ENCODE results near the gene ASXL1. TPM values are rescaled to one million over a fixed set of nuclear protein-coding genes. Genes with fewer than 3 reads are reported as not detected.

Gene ASXL1
- total RNA-seq, 1 experiment from 2014 or later: 69.9 TPM

DNA sequence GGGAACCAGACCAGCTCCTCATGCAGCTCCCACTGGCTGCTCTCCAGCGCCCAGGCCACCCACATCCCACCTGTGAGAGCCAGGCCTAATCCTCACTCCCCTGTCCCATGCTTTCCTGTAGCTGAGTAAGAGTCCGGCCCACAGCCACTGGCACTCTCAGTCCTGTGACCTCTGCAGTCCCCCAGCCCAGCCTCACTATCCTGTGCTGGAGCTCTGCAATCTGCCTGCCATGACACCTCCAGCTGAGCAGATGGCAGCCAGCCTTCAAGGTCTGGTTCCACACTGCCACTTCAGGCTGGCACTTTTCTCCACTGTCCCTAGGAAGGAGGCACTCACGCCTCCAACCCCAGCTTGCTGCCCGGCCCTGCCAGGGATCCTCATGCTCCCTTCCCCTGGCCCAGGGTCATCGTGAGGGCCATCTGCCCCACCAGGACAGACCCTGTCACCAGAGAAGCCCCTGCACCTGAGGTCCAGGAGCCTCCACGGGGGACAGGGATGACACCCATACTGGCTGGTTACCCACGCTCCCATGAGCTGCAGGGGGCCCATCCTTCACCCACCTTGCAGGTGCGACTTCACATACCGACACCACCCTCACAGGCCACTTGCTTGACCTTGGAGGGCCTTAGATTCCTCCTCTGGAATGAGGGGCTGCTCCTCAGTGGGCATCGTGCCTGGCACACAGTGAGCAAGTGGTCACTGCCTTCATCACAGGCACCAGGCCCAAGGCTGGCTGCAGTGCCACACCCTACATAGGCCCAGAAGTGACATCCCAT, 100.1 kb downstream of the ASXL1 start:
- TF ChIP-seq, protein P1, sequence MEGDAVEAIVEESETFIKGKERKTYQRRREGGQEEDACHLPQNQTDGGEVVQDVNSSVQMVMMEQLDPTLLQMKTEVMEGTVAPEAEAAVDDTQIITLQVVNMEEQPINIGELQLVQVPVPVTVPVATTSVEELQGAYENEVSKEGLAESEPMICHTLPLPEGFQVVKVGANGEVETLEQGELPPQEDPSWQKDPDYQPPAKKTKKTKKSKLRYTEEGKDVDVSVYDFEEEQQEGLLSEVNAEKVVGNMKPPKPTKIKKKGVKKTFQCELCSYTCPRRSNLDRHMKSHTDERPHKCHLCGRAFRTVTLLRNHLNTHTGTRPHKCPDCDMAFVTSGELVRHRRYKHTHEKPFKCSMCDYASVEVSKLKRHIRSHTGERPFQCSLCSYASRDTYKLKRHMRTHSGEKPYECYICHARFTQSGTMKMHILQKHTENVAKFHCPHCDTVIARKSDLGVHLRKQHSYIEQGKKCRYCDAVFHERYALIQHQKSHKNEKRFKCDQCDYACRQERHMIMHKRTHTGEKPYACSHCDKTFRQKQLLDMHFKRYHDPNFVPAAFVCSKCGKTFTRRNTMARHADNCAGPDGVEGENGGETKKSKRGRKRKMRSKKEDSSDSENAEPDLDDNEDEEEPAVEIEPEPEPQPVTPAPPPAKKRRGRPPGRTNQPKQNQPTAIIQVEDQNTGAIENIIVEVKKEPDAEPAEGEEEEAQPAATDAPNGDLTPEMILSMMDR (IDR thresholded peaks at IDR 0.05; ENCODE audit: unreplicated experiment): no peak
- ChIA-PET CTCF (interaction anchor here (0.6 kb wide), 1 partner anchor 9 kb away, joined by 3 read pairs; no protein-coding TSS in a partner anchor), POLR2A (no interaction called here)
- Mint-ChIP-seq H3K27ac (ENCODE audit: low read depth, unreplicated experiment) (no peak overlapping the region), H3K9me3 (ENCODE audit: unreplicated experiment) (no peaks in the 10 kb centered on the region), H3K36me3 (ENCODE audit: insufficient read depth, unreplicated experiment) (peaks cover 7% of the 10 kb centered on the region), H3K4me3 (ENCODE audit: unreplicated experiment) (no peak overlapping the region), H3K27me3 (ENCODE audit: insufficient read depth, unreplicated experiment) (no peaks in the 10 kb centered on the region), H3K4me1 (ENCODE audit: insufficient read depth, unreplicated experiment) (no peaks in the 10 kb centered on the region)
- BruUV-seq (replicated peaks): no TSS peak
- DNase-seq (ENCODE audit: unreplicated experiment): no peak
- intact Hi-C loops (cut with micrococcal nuclease): no loop called here

DNA sequence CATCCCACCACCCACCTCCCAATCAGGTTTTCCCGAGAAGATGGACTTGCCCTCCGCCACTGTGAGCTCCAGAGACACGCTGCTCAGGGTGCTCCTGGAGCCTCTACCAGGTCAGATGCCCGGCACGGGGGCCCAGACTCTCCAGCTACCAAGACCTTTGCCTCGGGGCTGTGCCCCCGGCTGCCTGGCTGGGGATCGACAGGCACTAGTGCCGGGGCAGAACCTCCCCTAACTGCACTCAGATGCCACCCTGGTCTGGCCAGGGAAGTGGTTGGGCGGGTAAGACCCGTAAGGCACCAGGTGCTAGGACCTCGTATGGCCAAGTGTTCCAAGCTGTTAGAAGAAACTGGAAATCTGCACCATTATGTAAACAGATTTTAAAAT, 100.7 kb downstream of the ASXL1 start:
- Mint-ChIP-seq H3K27ac (ENCODE audit: low read depth, unreplicated experiment) (no peak overlapping the region), H3K27me3 (ENCODE audit: insufficient read depth, unreplicated experiment) (no peaks in the 10 kb centered on the region), H3K4me1 (ENCODE audit: insufficient read depth, unreplicated experiment) (no peaks in the 10 kb centered on the region), H3K9me3 (ENCODE audit: unreplicated experiment) (no peaks in the 10 kb centered on the region), H3K36me3 (ENCODE audit: insufficient read depth, unreplicated experiment) (peaks cover 7% of the 10 kb centered on the region), H3K4me3 (ENCODE audit: unreplicated experiment) (no peak overlapping the region)
- BruUV-seq (replicated peaks): no TSS peak
- ChIA-PET CTCF (interaction anchor here (0.6 kb wide), 1 partner anchor 9 kb away, joined by 3 read pairs; no protein-coding TSS in a partner anchor), POLR2A (no interaction called here)
- no peak for DNase-seq (ENCODE audit: unreplicated experiment)
- intact Hi-C loops (cut with micrococcal nuclease): no loop called here
- TF ChIP-seq, protein P1 (IDR thresholded peaks at IDR 0.05; ENCODE audit: unreplicated experiment): no peak

DNA sequence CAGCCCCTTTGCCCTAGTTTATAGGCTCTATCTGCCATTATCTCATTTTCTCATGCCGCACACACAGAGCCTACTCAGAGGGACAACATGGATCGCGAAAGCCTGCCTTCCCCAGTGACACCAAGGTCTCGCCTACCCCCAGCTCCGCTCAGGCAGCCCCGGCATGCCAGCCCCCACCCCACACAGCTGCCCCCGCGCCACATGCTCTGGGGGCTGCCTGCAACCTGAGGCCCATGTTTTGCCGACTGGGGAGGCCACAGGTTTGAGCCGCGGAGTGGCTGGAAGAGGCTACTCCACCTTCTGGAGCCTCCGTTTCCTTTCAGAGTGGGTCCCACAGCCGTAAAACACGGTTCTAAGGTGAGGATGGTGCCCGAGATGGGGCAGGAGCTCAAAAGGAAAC, 102.1 kb downstream of the ASXL1 start:
- TF ChIP-seq, protein P1 (IDR thresholded peaks at IDR 0.05; ENCODE audit: unreplicated experiment): no peak
- Mint-ChIP-seq H3K4me3 (ENCODE audit: unreplicated experiment) (no peak overlapping the region), H3K27ac (ENCODE audit: low read depth, unreplicated experiment) (no peak overlapping the region), H3K9me3 (ENCODE audit: unreplicated experiment) (no peaks in the 10 kb centered on the region), H3K36me3 (ENCODE audit: insufficient read depth, unreplicated experiment) (peaks cover 7% of the 10 kb centered on the region), H3K27me3 (ENCODE audit: insufficient read depth, unreplicated experiment) (no peaks in the 10 kb centered on the region), H3K4me1 (ENCODE audit: insufficient read depth, unreplicated experiment) (no peaks in the 10 kb centered on the region)
- ChIA-PET CTCF (interaction anchor here (0.5 kb wide), 1 partner anchor 215 kb away, joined by 3 read pairs; no protein-coding TSS in a partner anchor), POLR2A (no interaction called here)
- no peak for DNase-seq (ENCODE audit: unreplicated experiment)
- no TSS peak for BruUV-seq (replicated peaks)
- intact Hi-C loops (cut with micrococcal nuclease): no loop called here

DNA sequence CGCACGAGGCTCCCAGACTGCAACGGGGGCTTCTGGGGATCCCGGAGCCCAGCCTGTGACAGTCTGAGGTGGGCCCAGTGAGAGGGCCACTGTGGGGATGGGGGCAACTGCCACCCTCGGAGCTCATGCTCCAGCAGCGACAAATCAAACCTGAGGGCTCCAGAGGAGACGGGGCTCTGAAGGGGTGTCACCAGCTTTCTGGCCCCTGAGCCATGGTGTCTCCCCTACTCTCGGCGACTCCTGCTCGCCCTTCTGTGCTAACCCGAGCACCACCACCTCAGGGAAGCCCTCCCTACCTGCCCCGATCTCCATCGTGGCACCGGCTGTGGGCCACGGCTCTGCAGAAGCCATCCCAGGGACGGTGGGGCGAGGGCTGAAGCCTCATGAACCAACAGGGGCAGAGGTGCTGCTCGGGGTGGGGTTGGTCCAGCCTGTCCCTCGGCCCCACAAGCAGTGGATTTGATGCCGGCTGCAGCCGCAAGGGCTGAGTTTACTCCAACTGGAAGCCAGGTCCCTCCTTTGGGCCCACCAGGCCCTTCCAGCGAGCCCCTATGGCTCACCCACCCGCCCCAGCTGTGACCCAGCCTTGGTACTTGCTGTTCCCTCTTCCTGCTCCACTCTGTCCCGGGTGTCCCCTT, 102.7 kb downstream of the ASXL1 start:
- H3K9me3 Mint-ChIP-seq (ENCODE audit: unreplicated experiment): no peaks in the 10 kb centered on the region
- H3K27ac Mint-ChIP-seq (ENCODE audit: low read depth, unreplicated experiment): no peak overlapping the region
- no peak overlapping the region for H3K4me3 Mint-ChIP-seq (ENCODE audit: unreplicated experiment)
- H3K27me3 Mint-ChIP-seq (ENCODE audit: insufficient read depth, unreplicated experiment): no peaks in the 10 kb centered on the region
- DNase-seq (ENCODE audit: unreplicated experiment): no peak
- no TSS peak for BruUV-seq (replicated peaks)
- H3K4me1 Mint-ChIP-seq (ENCODE audit: insufficient read depth, unreplicated experiment): no peaks in the 10 kb centered on the region
- peaks cover 7% of the 10 kb centered on the region for H3K36me3 Mint-ChIP-seq (ENCODE audit: insufficient read depth, unreplicated experiment)
- intact Hi-C loops (cut with micrococcal nuclease): no loop called here
- POLR2A ChIA-PET: no interaction called here
- TF ChIP-seq, protein P1 (IDR thresholded peaks at IDR 0.05; ENCODE audit: unreplicated experiment): no peak
- CTCF ChIA-PET: interaction anchor here (0.5 to 0.6 kb wide), 2 partner anchors 158 to 639 kb away, joined by 4 read pairs; no protein-coding TSS in a partner anchor
